WTC11 (cell line): ENCODE results near the gene CCDC68. TPM values are rescaled to one million over a fixed set of nuclear protein-coding genes. Genes with fewer than 3 reads are reported as not detected.
A peak's percentile ranks its signal among the peaks of the same experiment; 100 is the strongest.

ENCODE experiments used
- ATAC-seq: fragments of 200-7000 bp; cut with Tn5 transposase; 2 replicates; pipeline ENCODE4 v1.10.0; 2021; ENCODE audit warnings: mild to moderate bottlenecking, moderate library complexity
- CTCF ChIA-PET: fragments of 300-600 bp; sonication (Branson Sonifier 250); formaldehyde crosslinking; loops from one replicate; lab custom pipeline; 2021; ENCODE audit warnings: antibody characterized with exemption; lab: Charles Lee
- POLR2A ChIA-PET: fragments of 350-600 bp; sonication (Branson Sonifier 250); formaldehyde crosslinking; loops from one replicate; lab custom pipeline; 2021; ENCODE audit warnings: antibody characterized with exemption; lab: Charles Lee
- DNase-seq: peaks from one replicate; pipeline ENCODE4 v3.0.0; 2021; ENCODE audit warnings: low spot score
- H3K27ac Mint-ChIP-seq: 2 replicates; pipeline ENCODE4 v1.8.0; 2021; ENCODE audit warnings: mixed read lengths
- H3K27me3 Mint-ChIP-seq: 2 replicates; pipeline ENCODE4 v1.8.0; 2021; ENCODE audit warnings: low read depth, mild to moderate bottlenecking, moderate library complexity, mixed read lengths
- H3K36me3 Mint-ChIP-seq: 2 replicates; pipeline ENCODE4 v1.8.0; 2021; ENCODE audit warnings: mixed read lengths
- H3K4me1 Mint-ChIP-seq: 2 replicates; pipeline ENCODE4 v1.8.0; 2022; ENCODE audit warnings: mixed read lengths
- H3K4me3 Mint-ChIP-seq: 2 replicates; pipeline ENCODE4 v1.8.0; 2021; ENCODE audit warnings: mild to moderate bottlenecking, moderate library complexity, mixed read lengths
- H3K9me3 Mint-ChIP-seq: 2 replicates; pipeline ENCODE4 v1.8.0; 2021; ENCODE audit warnings: mixed read lengths
- ELF4 ChIP-seq: sonication (generic); formaldehyde crosslinking; IDR thresholded peaks from 2 replicates; pipeline ENCODE4 v1.8.1; 2022; ENCODE audit warnings: low read depth, mild to moderate bottlenecking, moderate library complexity, missing genetic modification reagents
- ETV6 ChIP-seq: sonication (generic); formaldehyde crosslinking; IDR thresholded peaks from 2 replicates; pipeline ENCODE4 v1.8.1; 2022; ENCODE audit warnings: mild to moderate bottlenecking, missing genetic modification reagents
- GABPB1 ChIP-seq: sonication (generic); formaldehyde crosslinking; IDR thresholded peaks from 2 replicates; pipeline ENCODE4 v1.8.1; 2023; ENCODE audit warnings: mild to moderate bottlenecking, missing genetic modification reagents
- JUN ChIP-seq: sonication (generic); formaldehyde crosslinking; IDR thresholded peaks from 2 replicates; pipeline ENCODE4 v1.8.0; 2023; ENCODE audit warnings: mild to moderate bottlenecking, missing genetic modification reagents
- KAT7 ChIP-seq: sonication (generic); formaldehyde crosslinking; IDR thresholded peaks from 2 replicates; pipeline ENCODE4 v1.8.1; 2023; ENCODE audit warnings: missing genetic modification reagents, mild to moderate bottlenecking, borderline replicate concordance
- NR2C2 ChIP-seq: sonication (generic); formaldehyde crosslinking; IDR thresholded peaks from 2 replicates; pipeline ENCODE4 v1.8.0; 2022; ENCODE audit warnings: mild to moderate bottlenecking, missing genetic modification reagents
- RELA ChIP-seq: sonication (generic); formaldehyde crosslinking; IDR thresholded peaks from 2 replicates; pipeline ENCODE4 v1.8.1; 2022; ENCODE audit warnings: missing genetic modification reagents, mild to moderate bottlenecking, borderline replicate concordance
- RORB ChIP-seq: fragments of 250-450 bp; sonication (Bioruptor Pico); IDR thresholded peaks from 2 replicates; pipeline ENCODE4 v1.9.0; 2021; ENCODE audit warnings: mild to moderate bottlenecking
- SMAD4 ChIP-seq: sonication (generic); formaldehyde crosslinking; IDR thresholded peaks from 2 replicates; pipeline ENCODE4 v1.8.0; 2022; ENCODE audit warnings: mild to moderate bottlenecking, missing genetic modification reagents
- TEAD4 ChIP-seq: sonication (generic); formaldehyde crosslinking; IDR thresholded peaks from 2 replicates; pipeline ENCODE4 v1.8.0; 2022; ENCODE audit warnings: mild to moderate bottlenecking, missing genetic modification reagents
- total RNA-seq: library from RNA; stranded (reverse); gene quantifications from 3 replicates; pipeline ENCODE4 v1.2.3, GENCODE V29; 2021
- TF ChIP-seq, protein P1 (sequence below): fragments of 250-450 bp; sonication (Bioruptor Pico); IDR thresholded peaks from 2 replicates; pipeline ENCODE4 v1.9.0; 2021; ENCODE audit warnings: mild to moderate bottlenecking, borderline replicate concordance
- TF ChIP-seq, protein P2 (sequence below): sonication (generic); formaldehyde crosslinking; IDR thresholded peaks from 2 replicates; pipeline ENCODE4 v1.8.1; 2022; ENCODE audit warnings: mild to moderate bottlenecking, moderate library complexity, missing genetic modification reagents
- TF ChIP-seq, protein P3 (sequence below): sonication (generic); formaldehyde crosslinking; IDR thresholded peaks from 2 replicates; pipeline ENCODE4 v1.8.0; 2022; ENCODE audit warnings: missing genetic modification reagents
- TF ChIP-seq, protein P4 (sequence below): fragments of 250-450 bp; sonication (Bioruptor Pico); IDR thresholded peaks from 2 replicates; pipeline ENCODE4 v1.9.0; 2021; ENCODE audit warnings: mild to moderate bottlenecking

Gene CCDC68
- total RNA-seq, 1 experiment from 2014 or later: 0.92 TPM

- TF ChIP-seq, protein P1, sequence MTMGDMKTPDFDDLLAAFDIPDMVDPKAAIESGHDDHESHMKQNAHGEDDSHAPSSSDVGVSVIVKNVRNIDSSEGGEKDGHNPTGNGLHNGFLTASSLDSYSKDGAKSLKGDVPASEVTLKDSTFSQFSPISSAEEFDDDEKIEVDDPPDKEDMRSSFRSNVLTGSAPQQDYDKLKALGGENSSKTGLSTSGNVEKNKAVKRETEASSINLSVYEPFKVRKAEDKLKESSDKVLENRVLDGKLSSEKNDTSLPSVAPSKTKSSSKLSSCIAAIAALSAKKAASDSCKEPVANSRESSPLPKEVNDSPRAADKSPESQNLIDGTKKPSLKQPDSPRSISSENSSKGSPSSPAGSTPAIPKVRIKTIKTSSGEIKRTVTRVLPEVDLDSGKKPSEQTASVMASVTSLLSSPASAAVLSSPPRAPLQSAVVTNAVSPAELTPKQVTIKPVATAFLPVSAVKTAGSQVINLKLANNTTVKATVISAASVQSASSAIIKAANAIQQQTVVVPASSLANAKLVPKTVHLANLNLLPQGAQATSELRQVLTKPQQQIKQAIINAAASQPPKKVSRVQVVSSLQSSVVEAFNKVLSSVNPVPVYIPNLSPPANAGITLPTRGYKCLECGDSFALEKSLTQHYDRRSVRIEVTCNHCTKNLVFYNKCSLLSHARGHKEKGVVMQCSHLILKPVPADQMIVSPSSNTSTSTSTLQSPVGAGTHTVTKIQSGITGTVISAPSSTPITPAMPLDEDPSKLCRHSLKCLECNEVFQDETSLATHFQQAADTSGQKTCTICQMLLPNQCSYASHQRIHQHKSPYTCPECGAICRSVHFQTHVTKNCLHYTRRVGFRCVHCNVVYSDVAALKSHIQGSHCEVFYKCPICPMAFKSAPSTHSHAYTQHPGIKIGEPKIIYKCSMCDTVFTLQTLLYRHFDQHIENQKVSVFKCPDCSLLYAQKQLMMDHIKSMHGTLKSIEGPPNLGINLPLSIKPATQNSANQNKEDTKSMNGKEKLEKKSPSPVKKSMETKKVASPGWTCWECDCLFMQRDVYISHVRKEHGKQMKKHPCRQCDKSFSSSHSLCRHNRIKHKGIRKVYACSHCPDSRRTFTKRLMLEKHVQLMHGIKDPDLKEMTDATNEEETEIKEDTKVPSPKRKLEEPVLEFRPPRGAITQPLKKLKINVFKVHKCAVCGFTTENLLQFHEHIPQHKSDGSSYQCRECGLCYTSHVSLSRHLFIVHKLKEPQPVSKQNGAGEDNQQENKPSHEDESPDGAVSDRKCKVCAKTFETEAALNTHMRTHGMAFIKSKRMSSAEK (CRISPR knock-in tag): no peak
- TF ChIP-seq NR2C2 (CRISPR knock-in tag) (no peak), KAT7 (CRISPR knock-in tag) (no peak), ETV6 (no peak)
- TF ChIP-seq, protein P2, sequence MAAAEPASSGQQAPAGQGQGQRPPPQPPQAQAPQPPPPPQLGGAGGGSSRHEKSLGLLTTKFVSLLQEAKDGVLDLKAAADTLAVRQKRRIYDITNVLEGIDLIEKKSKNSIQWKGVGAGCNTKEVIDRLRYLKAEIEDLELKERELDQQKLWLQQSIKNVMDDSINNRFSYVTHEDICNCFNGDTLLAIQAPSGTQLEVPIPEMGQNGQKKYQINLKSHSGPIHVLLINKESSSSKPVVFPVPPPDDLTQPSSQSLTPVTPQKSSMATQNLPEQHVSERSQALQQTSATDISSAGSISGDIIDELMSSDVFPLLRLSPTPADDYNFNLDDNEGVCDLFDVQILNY (CRISPR knock-in tag): no peak
Measured at GRCh38 chr18:54883816-54884604, 75.3 kb downstream of the CCDC68 start (continued).

- peak; percentile 57 for ATAC-seq
- TF ChIP-seq RELA (CRISPR knock-in tag) (no peak), ELF4 (CRISPR knock-in tag) (no peak), TEAD4 (CRISPR knock-in tag) (no peak), NR2C2 (CRISPR knock-in tag) (no peak), GABPB1 (CRISPR knock-in tag) (no peak), SMAD4 (CRISPR knock-in tag) (no peak), KAT7 (CRISPR knock-in tag) (no peak)
- TF ChIP-seq, all 79 proteins: peak for 0
- H3K27ac Mint-ChIP-seq: no peak overlapping the region
- no peak overlapping the region for H3K4me3 Mint-ChIP-seq
- ChIA-PET POLR2A (no interaction called here), CTCF (no interaction called here)
- no peak for DNase-seq
- peaks cover 41% of the 10 kb centered on the region for H3K27me3 Mint-ChIP-seq
- H3K36me3 Mint-ChIP-seq: no peaks in the 10 kb centered on the region
- peaks cover 4% of the 10 kb centered on the region for H3K4me1 Mint-ChIP-seq
- peaks cover 5% of the 10 kb centered on the region; the same call in 1 of the 2 replicates for H3K9me3 Mint-ChIP-seq
Measured at GRCh38 chr18:54882318-54882717, 76.9 kb downstream of the CCDC68 start.

DNA sequence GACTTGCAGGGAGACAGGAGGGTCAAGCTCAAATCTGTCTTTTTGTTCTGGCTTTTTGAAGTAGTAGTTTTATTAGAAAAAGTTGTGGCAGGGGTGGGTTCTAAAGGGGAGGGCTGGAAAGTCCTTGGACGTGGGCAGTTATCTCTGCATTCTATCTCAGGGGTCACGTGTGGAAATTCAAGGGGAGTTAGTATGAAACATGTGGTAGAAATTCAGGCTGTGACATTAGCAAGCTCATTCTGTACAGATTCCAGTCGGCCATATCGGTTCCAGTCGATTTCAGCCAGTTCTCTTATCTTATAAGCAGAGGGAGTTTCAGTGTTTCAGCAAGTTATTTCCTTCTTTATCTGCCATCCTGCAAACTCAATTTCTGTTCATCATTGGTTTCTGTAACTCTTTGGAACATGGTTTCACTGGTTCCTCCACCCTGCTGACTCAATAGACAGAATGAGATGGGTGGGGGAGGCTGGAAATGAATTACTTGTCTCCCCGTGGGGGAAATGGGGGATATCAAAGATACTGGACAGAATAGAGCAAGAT, 78.0 kb downstream of the CCDC68 start:
- no peak overlapping the region for H3K27ac Mint-ChIP-seq

More for the DNA sequence above, 78.0 kb downstream of the CCDC68 start:
- no peaks in the 10 kb centered on the region for H3K36me3 Mint-ChIP-seq
- ChIA-PET CTCF (no interaction called here), POLR2A (no interaction called here)
- no peak overlapping the region for H3K4me3 Mint-ChIP-seq
- peaks cover 4% of the 10 kb centered on the region for H3K4me1 Mint-ChIP-seq
- ATAC-seq (no peak), DNase-seq (no peak)
- peaks cover 5% of the 10 kb centered on the region; the same call in 1 of the 2 replicates for H3K9me3 Mint-ChIP-seq
- peaks cover 41% of the 10 kb centered on the region for H3K27me3 Mint-ChIP-seq
- no peak for TF ChIP-seq JUN (CRISPR knock-in tag)
- no peak for TF ChIP-seq RORB (CRISPR knock-in tag)
- TF ChIP-seq, protein P3, sequence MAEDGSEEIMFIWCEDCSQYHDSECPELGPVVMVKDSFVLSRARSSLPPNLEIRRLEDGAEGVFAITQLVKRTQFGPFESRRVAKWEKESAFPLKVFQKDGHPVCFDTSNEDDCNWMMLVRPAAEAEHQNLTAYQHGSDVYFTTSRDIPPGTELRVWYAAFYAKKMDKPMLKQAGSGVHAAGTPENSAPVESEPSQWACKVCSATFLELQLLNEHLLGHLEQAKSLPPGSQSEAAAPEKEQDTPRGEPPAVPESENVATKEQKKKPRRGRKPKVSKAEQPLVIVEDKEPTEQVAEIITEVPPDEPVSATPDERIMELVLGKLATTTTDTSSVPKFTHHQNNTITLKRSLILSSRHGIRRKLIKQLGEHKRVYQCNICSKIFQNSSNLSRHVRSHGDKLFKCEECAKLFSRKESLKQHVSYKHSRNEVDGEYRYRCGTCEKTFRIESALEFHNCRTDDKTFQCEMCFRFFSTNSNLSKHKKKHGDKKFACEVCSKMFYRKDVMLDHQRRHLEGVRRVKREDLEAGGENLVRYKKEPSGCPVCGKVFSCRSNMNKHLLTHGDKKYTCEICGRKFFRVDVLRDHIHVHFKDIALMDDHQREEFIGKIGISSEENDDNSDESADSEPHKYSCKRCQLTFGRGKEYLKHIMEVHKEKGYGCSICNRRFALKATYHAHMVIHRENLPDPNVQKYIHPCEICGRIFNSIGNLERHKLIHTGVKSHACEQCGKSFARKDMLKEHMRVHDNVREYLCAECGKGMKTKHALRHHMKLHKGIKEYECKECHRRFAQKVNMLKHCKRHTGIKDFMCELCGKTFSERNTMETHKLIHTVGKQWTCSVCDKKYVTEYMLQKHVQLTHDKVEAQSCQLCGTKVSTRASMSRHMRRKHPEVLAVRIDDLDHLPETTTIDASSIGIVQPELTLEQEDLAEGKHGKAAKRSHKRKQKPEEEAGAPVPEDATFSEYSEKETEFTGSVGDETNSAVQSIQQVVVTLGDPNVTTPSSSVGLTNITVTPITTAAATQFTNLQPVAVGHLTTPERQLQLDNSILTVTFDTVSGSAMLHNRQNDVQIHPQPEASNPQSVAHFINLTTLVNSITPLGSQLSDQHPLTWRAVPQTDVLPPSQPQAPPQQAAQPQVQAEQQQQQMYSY: no peak
- TF ChIP-seq, protein P4, sequence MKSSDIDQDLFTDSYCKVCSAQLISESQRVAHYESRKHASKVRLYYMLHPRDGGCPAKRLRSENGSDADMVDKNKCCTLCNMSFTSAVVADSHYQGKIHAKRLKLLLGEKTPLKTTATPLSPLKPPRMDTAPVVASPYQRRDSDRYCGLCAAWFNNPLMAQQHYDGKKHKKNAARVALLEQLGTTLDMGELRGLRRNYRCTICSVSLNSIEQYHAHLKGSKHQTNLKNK (CRISPR knock-in tag): no peak
- no peak for TF ChIP-seq NR2C2 (CRISPR knock-in tag)
- TF ChIP-seq, all 79 proteins: peak for 0
